GM18526 (cell line): ENCODE data around the gene TMEM94.

Experiments used
- POLR2A ChIP-seq: IDR thresholded peaks from 3 replicates; pipeline ENCODE4 v1.6.1; 2011; ENCODE audit not compliant: insufficient read length; ENCODE audit errors: extremely low read depth

The TMEM94 gene

DNA sequence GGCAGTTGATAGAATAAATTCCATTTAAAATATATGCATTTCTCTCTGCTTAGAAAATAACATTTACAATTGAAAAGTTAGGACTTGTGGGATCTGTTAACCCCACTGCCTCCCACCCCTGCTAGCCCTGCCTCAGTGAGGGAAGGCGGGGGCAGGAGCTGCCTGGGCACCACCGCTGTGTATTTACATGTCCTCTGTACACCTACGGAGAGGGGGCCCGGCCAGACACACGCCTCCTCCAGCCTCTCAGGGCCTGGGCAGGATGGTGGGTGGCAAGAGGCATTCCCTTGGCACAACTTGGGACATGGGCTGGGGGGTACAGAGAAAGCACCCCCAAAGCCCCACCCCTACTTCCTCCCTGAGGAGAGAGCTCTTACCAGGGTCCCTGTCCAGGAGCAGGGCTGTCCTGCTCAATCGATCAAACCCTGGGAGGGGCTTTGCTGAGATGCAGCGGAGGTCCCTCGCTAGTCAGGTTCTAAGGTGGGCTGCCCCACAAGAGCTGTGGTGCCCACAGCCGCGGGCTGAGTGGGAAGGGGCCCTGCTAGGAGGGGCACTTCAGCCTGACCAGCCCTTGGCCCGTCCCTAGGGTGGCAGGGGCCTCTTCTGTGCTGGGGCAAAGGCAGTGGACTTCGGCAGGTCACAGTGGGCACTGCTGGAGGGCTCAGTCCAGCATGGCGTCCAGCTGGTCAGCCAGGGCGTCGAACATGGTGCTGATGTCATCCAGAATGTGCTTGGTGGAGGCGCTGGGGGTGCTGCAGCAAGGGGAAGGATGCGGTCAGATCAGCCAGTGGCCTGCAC, 44.2 kb downstream of the TMEM94 start:
- no peak for TF ChIP-seq POLR2A

DNA sequence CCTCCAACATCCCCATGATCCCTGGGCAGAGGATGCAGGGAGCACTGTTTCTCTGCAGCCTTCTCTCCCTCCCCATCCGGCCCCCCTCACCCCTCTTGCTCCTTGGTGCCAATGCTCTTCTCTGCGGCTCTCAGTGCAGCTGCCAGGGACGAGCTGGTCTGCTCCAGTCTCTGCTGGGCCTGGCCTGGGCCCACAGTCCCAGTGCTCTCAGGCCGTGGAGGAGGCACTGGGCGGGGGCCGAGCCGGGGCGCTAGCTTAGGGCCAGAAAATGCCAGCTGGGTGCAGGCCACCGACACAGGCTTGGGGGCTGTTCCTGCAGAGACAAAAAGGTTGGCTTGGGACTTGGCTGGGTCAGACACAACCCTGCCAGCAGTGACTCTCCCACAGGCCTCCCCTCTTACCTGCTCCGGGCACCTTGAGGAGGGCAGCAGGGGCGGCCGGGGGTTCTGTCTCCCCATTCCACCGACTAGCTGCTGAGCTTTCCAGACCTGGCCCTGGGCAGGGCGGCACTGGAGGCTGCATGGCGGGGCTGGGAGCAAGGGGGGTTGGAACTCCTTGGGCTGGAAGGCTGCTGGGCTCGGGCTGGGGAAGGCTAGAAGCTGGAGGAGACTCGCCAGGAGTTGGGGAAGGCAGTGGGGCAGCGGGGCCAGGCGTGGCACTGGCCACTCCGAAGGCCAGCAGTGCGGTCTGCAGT, 45.1 kb downstream of the TMEM94 start:
- no peak for TF ChIP-seq POLR2A

DNA sequence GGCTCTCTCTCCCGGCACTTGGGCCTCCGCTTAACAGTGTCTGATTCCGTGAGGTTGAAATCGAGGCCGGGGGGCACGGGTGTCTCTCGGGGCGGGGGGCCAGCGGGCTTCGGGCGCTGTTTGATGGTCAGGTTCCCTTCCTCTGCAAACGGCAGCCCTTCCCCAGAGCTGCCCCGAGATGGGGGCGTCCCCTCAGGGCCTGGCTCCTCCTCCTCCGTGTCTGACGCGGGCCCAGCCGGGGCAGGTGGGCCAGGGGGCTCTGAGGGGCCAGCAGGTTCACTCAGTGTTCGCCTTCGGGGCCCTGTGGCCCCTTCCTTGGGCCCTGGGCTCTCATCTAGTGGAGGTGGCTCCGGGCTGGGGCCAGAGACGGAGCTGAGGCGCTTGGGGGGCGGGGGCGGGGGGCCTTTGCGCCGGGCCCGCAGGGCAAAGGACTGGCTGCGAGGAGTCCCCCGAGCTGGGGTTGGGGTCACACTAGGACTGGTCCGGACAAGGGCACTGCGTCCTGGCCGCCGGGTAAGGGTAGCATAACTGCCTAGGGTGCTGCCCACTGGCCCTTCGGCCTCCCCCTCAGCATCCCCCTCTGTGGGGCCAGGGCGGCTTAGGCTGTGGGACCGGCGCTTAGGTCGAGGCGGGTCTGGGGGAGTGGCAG, 45.8 kb downstream of the TMEM94 start:
- no peak for TF ChIP-seq POLR2A

DNA sequence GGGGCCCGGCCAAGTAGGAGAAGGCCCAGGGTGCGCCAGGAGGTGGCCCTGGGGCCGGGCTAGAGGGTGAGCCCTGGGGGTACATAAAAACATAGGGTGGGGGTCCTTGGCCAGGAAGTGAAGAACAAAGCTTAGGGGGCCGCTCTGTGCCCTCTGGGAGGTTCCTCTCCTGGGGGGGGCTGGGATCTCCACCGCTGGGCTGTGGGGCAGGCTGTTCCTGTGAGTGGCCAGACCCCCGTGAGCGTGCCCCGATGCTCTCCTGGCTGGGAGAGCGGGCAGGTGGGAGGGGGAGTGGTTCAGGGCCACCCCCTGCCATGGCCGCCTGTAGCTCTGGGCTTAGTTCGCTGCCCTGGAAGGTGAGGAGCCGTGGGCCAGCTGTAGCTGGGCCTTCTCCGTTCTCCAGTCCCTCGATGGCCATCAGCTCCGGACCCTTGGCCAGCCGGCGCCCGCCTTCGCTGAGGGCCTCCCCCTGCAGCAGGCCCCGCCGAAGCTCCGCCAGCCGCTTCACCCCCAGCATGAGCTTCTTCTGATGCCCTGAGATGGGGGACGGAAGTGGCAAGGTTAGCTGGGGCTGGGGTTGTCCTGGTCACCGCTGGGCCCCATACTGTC, 46.4 kb downstream of the TMEM94 start:
- TF ChIP-seq POLR2A: no peak

DNA sequence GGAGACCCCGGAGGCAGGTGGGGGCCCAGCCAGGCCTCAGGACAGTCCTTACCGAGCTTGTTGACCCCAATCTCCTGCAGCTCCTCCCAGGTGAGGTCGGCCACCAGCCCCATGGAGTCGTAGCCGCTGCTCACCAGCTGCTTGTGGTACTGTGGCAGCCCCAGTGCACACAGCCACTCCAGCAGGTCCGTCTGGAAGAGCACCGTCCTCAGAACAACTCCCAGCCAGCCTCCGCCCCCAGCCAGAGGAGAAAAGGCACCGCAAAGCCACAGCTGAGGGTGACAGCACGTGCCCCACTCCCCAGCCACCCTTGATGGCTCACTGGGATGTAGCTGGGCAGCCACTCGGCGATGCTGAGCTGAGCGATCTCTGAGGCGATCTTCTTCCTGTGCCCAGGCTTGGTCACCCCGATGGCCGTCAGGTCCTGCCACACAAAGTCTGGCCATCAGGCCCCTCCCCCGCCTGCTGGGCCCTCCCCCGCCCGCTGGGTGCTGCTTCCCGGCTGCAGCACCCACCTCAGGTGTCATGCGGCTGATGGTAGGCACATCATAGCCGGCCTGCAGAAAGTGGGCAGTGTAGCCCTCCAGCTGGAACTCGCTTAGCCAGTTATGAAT, 47.0 kb downstream of the TMEM94 start:
- TF ChIP-seq POLR2A: no peak

DNA sequence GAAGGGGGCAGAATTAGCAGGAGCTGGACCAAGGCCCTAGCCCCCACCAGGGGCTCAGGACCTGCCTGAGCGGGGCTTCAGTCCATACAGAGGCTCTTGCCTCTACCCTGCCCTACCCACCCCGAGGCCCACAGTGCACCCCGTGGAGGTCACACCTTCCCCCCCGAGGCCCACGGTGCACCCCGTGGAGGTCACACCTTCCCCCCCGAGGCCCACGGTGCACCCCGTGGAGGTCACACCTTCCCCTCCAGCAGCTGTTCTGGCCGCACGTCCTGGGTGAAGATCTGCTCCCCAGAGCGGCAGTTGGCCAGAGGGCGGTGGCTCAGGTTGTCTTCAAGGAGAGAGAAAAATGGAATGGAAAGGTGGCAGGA, 47.5 kb downstream of the TMEM94 start:
- no peak for TF ChIP-seq POLR2A

DNA sequence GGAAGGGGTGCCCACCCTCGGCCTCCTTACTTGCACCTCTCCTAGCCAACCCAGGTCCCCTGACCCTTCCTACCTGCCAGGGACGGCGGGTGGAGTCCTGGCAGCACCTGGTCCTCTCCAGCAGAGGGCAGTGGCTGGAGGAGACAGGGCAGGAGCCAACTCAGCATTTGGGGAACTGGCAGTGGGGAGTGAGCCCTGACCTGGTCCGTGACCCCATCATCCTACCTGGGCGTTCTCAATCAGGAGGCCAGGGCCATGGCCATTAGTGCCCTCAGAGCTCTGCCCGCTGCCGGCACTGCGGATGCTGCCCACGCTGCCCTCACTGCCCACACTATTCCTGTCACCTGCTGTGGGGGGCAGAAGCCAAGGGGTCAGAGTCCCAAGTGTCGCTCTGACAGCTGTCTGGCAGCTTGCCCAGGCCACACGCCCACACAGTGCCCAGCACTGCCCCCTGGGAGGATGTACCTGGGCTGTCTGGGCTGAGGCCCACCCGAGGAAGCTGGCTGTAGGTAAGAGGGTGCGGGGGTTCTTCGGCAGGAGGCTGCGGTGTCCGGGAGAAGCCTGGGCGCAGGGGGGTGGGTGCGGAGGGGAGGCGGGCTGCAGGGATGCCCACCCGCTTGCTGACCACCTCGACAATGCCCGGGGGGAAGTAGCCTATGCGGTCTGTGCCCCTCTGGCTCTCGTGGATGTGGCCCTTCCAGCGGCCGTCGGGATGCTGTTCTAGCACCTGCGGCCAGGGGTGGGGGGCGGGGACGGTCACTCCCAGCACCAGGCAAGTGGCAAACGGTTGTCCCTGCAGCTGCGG, 48.1 kb downstream of the TMEM94 start:
- no peak for TF ChIP-seq POLR2A

DNA sequence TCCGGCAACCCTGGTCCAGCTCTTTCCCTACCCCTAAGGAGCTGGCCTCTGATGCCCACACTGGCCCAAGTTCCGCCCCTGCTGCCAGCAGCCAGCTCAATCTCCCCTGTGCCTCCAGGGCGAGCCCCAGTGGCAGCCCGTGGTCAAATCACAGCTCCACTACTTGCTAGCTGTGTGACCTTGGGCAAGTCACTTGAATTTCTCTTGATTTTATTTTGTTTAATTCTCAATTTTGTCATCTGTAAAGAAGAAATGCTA, 48.6 kb downstream of the TMEM94 start:
- no peak for TF ChIP-seq POLR2A

DNA sequence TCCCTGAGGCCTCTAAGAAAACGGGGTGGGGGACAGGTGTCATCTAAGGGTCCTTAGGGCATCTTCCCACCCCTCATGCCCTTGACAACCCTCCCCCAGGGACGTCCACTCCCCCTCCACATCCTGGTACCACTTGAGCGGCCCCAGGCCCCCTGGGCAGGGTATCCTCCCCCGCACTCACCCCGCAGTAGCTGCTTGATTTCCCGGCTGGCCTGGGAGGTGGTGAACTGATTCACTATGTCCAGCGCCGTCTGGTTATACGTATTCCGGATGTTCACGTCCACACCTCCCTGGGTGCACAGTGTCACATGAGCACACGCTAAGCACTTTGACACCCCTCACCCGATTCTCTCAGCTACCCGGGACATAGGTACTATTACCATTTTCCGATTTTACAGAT, 49.2 kb downstream of the TMEM94 start:
- TF ChIP-seq POLR2A: no peak

DNA sequence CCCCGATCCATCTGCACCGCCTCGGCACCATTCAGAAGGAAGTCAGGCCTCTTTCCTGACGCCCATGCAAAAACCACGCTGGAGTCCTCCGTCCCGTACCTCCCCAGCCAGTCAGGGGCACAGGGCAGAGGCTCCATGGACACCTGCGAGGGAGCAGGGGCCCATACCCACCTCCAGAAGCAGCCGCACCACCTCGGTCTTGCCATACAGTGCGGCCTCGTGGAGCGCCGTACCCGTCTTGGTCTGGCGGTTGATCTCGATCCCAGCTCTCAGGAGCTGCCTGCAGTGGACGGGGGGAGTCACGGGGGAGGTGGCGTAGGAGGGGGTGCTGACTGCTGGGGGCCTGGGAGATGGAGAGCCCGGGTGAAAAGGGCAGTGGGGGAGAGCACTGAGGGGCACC, 49.7 kb downstream of the TMEM94 start:
- no peak for TF ChIP-seq POLR2A

DNA sequence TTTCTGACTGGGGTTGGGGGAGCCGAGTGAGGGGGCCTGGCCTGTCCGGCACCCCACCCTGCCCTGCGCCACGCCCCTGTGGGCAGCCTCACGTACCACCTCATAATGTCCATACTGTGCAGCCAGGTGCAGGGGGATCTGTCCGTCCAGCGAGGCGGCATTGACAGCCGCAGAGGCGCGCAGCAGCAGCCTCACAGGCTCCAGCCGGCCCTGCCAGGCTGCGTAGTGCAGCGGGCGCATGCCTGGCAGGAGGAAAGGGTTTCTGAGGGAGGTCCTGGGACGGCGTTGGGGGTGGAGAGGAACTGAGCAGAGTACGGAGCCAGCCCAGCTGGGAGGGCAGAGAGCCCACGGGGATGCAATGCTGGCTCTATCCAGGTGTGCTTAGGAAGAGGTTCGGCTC, 50.5 kb downstream of the TMEM94 start:
- TF ChIP-seq POLR2A: no peak

DNA sequence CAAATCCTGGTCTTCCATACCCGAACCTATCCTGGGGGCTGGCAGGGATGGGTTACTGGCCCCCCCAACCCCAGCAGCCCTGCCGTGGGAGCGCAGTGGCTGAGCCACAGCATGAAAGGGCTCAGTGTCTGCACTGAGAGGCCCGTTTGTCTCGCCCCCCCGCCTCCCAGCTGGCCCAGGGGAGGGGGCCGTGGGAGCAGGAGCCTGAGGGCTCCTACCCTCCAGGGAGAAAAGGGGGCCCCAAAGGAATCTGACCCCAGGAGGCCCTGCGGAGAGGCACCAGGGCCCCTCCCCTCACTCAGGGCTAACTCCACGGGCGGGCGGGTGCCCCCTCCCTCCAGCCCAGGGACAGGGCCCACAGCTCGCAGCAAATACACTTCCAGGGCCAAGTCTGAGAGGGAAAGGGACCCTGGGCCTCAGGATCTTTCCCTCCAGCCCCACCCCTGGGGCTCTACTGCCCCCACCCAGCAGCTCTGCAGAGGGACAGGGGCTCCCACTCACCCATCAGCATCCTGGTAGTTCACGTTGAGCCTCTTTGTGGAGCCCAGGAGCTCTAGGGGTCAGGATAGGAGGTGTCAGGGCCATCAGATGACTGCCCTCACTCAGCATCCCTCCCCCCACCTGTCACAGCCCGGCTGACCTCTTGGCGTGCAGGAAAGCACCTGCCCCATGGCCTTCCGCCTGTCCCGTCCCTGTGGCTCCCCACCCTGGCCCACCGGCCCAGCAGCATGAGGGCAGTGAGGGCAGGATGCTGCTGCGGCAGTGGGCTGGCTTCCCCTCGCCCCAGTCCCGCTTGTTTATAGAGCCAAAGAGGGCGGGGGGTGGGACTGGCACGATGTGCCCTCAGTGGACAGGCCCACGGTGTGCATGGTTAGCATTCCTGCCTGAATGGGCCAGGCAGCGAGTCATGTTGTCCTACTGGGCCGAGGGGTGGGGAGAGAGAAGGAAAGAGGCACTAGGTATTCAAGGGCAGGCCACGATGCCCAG, 51.6 kb downstream of the TMEM94 start:
- no peak for TF ChIP-seq POLR2A

DNA sequence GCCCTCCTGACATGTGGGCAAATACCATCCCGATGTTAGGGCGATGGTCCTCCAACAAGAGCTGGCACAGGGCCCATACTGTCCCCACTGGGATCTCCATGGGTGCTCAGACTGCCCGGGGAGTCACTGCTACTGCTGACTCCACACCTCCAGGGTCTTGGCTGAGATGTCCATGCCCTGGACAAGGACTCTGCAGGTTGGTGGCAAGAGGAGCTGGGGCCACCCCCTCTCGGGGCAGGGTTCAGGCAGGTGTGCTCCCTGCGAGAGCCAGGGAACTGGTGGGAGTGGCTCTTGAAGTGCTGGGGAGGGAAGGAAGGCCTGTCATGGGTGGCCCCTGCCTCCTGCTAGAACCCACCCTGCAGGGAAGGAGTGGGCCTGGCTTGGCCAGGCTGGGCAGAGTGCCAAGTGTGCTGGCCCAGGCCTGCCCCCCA, 52.5 kb downstream of the TMEM94 start:
- TF ChIP-seq POLR2A: no peak

DNA sequence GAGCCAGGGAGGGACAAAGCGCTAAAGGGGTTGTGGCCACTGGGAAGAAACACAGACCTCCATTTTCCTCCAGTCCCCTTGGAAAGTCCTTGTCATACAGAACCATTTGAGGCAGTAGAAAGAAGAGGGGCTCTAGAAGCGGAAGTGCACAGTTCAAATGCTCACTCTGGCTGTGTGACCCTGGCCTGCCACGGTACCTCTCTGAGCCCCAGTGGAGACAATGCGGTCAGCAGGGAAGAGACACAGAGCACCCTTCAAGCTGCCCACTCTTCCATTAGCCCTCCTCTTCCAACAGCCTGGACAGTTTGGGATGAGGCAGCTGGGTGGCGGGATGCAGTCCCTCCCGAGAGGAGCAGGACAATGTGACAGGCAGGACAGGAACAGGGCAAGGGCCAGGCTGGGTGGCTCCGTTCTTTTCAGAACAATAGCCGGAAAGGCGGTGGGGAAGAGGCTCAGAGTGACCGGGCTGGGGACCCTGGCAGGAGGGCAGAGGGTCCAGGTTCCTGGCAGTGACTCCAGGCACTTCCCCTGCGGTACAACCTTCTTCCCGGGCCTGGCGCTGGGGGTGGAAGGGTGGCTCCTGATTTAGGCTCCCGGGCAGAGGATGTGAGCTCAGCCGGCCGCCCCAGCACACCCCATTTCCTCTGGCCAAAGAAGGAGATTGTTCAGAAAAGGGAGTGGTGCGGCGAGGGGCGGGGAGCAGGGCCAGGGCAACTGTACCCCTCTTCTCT, 53.3 kb downstream of the TMEM94 start:
- TF ChIP-seq POLR2A: no peak

DNA sequence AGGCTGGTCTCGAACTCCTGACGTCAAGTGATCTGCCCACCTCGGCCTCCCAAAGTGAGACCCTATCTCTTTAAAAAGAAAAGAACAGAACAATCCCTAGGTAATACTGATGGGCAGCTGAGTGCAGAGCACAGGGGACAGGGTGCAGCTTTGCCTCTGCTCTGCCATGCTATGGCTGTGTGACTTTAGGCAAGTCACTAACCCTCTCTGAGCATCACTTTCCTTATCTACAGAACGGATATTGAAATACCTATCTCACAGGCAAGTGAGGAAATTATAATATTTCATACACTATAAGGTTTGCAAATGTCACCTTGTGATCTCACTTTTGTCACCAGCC, 54.8 kb downstream of the TMEM94 start:
- no peak for TF ChIP-seq POLR2A
